Raji (cell line): ENCODE data around the gene TSFM.

Experiments used
- POLR2A ChIP-seq: IDR thresholded peaks from 2 replicates; pipeline ENCODE4 v1.6.1; 2011; ENCODE audit warnings: low read depth, low read length, control low read depth; ENCODE audit not compliant: insufficient read depth

Gene TSFM

DNA sequence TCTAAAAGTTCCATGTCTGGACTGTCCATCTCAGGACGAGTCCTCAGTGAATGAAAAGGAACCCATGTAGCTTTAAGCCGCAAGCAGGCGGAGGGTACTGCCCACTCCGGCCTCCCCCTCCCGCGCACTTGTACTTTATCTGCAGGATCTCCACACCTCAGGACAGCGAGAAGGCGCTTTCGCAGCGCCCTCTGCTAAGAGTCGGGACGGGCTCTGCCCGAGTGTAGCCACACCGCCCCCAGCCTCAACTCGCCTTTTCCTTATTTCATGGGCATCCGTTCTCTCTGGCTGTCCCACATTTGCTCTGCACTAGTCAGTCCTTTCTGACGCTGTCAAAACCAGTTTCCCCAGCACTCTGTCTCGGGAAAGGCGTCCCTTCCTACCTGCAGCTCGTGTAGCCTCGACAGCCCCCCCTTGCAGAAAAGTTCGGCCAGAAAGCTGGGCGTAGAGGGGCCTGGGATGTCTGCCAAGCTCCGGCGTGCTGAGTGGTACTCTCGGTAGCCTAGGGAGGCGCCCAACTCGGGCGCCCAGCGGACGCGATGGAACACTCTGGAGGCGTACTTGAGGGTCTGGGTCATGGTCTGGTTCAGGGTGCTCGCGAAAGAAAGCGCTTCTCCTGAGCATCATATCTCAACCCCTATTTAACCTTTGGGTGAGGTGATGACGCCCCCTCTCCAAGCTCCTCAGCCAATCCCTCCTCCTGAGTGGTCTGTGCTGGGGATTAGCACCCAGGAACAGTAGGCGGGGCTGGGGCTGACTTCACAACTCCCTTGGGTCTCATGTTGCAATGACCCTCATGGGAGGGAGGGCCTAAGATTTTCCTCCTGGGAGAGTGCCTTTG, 15.9 kb upstream of the TSFM start, which contains the start of gene CYP27B1:
CYP27B1 (minus strand) TSS at position 615 of the 841 bp plus-strand sequence; CDS start at position 578, 37 bp downstream.
- TF ChIP-seq POLR2A: no peak

DNA sequence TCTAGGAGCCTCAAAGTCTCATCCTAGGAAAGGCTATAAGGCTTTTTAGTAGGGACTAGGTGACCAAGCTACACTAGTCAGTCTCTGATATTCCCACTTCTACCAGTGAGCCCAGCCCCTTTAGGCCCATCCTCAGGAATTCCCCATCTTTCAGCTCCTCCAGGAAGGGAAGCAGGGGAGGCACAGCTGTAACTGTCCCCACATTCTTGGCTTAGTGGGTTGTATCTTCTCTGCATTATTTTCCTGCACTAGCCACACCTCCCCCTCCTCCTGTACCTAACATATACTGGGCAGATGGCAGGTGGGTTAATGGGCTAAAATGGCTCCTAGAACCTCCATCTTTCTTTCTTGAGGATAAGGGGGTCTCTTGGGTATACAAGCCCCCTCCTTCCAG, 15.3 kb upstream of the TSFM start:
- no peak for TF ChIP-seq POLR2A

DNA sequence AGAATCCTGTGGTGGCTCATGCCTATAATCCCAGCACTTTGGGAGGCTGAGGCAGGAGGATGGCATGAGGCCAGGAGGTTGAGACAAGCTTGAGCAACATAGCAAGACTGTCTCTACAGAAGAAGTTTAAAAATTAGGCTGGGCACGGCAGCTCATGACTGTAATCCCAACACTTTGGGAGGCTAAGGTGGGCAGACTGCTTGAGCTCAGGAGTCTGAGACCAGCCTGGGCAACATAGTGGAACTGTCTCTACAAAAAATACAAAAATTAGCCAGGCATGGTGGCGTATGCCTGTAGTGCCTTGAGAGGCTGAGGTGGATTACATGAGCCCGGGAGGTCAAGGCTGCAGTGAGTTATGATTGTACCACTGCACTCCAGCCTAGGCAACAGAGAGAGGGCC, 14.7 kb upstream of the TSFM start:
- no peak for TF ChIP-seq POLR2A

DNA sequence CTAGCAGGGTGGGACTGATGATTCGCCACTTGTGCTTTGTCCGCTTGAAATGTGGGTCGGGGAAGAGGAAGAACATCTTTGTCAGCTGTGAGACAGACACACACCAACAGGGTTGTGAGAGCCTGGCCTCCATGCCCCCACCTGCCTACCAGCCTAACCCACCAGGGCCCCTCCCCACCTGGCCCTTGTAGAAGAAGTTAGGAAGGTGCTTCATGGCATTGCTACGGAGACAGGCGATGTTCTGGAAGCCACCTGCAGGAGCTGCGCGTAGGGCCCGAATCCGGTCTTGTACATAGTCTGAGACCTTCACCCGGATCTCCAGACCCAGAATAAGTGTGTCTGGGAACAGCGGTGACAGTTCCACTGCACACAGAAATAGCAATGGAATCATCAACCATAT, 13.0 kb upstream of the TSFM start:
- TF ChIP-seq POLR2A: no peak

DNA sequence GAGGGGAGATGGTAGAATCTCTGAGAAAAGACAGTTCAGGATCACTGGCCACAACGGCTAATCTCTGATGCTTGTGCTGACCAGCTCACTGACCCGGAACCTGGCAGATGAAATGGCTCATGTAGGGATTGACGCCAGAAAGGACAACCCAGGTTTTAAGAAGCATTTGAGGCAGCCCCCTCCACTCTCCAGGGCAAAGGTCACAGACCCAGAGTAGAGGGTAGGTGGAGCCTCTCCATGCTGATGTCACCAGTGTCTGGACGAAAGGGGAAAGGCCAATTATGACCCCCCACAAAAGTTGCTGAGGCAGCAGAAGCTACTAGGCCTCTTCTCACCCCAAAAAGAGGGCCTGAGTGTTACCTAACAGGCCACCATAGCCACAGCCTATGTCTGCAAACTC, 11.9 kb upstream of the TSFM start:
- TF ChIP-seq POLR2A: no peak

DNA sequence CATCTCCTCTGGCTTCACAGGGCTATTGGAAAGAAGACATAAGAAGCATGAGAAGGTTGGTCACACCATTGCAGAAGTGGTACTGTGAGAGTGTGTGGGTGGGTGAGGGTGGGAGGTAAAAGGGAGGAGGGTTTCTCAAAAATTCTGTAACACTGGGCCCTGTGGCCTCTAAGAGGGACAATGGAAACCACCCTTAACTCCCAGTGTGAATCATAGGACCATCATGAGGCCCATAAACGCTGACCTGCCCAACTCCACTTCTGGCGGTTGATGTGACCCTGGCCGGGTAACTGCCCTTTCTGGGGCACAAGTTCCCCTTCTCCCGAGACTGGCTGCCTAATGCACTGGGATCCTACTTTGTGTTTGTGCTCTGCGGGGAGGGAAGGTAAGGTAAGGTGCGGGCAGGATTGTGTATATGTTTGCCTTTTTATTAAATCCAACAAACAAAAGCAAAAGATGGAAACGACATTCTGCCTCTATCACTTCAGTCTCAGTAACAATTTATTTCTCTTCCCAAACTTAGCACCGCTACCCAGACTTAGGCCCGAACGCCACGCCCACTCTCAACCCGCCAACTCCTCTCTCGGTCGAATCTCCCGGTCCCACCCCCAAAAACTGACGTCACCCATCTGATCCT, 11.2 kb upstream of the TSFM start:
- no peak for TF ChIP-seq POLR2A

DNA sequence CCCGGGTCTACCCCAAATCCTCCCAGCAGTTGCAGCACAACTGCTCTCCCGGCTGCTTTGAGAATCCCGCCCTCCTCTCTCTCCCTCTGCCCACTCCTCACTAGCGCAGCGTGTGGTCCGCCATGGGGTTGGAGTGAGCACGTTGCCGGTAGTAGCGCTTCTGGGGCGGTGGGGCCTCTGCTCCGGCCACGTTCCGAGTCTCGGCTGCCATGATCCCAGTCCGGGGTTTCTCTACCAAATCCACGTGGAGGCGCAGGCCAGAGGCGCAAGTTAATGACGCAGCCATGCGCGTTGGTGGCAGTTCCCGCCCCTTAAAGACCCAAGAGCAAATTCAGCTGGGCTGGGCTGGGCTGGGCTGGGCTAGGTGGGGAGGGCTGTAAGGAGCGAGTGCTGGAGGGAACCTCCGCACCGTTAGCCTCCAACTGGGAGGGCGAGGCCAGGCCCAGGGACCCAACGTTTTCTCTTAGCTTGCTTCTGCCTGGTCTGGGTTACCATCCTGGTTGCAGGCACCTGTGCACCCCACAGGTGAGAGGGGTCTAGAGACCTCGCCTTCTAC, 10.6 kb upstream of the TSFM start, which contains the start of gene METTL1:
METTL1 (minus strand) TSS at position 233 of the 556 bp plus-strand sequence; CDS start at position 211, 22 bp downstream.
- TF ChIP-seq POLR2A: peak; percentile 89

DNA sequence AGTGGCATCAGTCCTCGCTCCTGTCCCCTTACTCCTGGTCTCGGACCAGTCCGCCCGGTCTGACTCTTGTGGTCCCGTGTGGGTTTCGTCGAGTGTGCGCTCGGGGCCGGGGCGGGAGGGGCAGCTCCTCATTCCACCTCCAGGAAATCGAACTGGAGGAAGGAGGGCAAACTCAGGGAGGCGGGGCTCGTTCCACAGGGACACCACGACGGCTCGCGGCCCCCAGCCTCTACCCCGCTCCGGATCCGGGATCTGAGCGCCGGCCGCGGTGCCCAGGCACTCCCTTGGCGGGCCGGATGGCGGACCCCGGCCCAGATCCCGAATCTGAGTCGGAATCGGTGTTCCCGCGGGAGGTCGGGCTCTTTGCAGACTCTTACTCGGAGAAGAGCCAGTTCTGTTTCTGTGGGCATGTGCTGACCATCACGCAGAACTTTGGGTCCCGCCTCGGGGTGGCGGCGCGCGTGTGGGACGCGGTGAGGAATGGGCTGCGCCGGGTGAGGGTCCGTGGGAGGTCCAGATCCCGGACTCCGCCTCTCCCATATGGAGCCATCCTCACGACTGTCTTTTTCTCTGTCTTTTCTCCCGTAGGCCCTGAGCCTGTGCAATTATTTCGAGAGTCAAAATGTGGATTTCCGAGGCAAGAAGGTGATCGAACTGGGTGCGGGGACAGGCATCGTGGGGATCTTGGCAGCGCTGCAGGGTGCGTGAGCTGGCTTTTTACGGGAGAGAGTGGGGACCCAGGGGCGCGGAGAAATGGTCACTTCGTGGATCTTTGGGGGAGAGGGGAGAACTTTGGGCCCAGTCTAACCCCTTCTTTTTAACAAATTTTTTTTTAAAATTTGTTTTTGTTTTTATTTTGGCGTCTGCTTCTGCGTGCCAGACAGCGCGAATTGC, 9.9 kb upstream of the TSFM start, which contains the start of gene EEF1AKMT3:
EEF1AKMT3 (plus strand) TSS at position 186 of the 894 bp plus-strand sequence; CDS start at position 297, 111 bp downstream.
- TF ChIP-seq POLR2A: no peak

DNA sequence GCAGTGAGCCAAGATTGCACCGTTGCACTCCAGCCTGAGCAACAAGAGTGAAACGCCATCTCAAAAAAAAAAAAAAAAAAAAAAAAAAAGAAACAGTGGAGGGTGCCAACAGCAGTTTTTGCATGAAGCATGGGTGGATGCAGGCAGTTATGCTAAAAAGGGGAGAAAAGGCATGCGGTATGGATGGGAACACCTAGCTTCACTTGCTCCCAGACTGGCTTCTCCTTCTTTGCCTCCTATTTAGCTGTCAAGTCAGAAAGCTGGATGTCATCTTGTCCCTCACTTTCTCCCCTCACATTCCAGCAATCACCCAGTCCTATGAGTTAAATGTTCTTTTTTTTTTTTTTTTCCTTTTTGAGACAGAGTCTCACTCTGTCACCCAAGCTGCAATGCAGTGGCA, 7.5 kb upstream of the TSFM start:
- TF ChIP-seq POLR2A: no peak

DNA sequence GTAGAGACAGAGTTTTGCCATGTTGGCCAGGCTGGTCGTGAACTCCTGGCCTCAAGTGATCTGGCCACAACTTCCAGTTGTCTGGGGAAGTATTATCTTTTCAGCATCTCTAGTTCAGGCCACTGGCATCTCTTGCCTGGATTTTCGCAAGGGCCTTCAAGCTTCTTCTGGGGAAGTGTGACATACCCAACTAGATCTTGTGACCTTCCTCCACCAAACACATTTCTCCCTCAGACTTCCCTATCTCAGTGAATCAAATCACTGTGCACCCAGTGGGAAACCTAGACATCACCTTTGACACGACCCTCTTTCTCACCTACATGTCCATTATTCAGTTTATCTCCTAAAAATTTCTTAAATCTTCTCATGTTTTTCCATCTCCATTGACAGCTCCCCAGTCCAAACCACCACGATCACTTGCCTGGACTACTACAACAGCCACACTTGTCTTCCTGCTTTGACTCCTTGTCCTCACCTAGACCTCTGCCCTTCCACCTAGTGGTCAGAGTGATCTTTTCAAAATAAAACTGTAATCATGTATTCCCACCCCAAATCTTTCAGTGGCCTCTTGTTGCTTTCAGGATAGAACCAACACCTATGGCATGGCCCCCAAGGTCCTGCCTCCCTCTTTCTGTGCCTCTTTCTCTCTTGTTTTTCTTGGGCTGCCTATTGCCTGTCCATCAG, 6.9 kb upstream of the TSFM start:
- TF ChIP-seq POLR2A: no peak

DNA sequence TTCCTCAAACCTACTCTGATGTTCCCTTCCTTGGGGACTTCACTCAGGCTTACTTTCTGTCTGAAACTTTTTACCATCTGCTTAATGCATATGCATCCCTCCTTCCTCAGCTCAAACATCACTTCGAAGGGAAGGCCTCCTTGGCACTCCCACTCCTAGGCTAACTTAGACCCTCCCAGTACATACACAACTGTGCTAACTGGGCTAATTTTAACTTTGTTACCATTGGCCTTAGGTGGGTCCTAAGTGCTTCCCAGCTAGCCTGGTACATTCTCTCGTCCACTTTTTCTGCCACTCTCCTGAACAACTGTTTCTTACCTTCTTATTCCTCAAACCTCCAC, 6.4 kb upstream of the TSFM start:
- no peak for TF ChIP-seq POLR2A

DNA sequence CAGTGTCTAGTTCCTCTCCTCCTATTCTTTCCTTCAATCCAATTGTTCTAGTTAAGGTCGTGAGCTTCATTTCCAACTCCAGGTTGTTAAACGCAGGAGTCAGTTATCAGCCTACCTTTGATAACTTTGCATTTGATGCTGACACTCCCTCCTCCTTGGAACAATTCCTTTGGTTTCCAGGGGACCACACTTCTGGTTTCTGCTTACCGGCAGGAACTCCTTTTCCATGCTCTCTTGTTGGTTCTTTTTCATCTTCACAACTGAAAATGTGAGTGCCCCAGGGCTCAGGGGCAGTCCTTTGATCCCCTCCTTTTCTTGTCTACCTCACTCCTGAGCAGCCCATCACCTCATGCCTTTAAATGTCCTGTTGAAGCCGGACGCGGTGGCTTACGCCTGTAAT, 5.2 kb upstream of the TSFM start:
- TF ChIP-seq POLR2A: no peak

DNA sequence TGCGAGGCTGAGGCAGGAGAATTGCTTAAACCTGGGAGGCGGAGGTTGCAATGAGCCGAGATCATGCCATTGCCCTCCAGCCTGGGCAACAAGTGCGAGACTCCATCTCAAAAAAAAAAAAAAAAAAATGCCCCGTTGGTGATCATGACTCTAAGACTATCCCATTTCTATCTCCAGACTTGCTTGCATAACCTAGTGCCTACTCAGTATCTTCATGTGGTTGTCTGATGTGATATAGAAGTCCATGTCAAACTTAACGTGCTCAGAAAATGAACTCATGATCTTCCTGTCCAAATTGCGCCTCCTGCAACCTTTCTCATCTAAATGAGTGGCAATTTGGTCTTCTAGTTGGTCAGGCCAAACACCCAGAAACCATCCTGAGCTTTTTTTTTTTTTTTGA, 4.7 kb upstream of the TSFM start:
- TF ChIP-seq POLR2A: no peak

DNA sequence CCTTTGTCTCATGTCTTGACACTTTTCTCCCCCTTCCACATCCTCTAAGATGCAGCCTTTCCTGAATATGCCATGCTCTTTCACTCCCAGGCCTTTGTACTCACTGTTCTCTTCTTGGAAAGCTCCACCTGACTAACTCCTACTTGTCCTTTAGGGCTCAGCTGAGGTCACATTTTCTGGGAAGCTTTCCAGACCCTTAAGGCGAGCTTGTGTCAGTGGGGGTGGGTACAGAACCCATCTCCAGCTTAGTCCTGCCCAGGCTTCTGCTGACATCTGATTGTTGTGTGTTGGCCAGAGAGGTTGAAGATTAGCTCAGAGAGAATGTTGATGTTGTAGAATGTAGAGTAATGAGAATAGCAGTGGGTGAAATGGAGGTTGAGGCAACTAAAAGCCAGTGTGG, 2.9 kb upstream of the TSFM start:
- no peak for TF ChIP-seq POLR2A
